ENCODE results near the gene CSF2. TPM values are rescaled to one million over a fixed set of nuclear protein-coding genes. Genes with fewer than 3 reads are reported as not detected.

CSF2 gene
- total RNA-seq, 3 donors from 2014 or later (not counting 1 experiment from before 2014, with no cell fraction given) = 0.65 to 1.2 (median 0.82) TPM

GRCh38 chr5:132076983-132077382 is 3.4 kb downstream of the CSF2 start:
- DNase-seq (no peak), ATAC-seq (no peak)
- Mint-ChIP-seq H3K4me3 (no peak overlapping the region), H3K4me1 (peaks cover 20 to 40% of the 10 kb centered on the region in 2 donors), H3K27ac (peak overlapping the region; percentile 48 to 63), H3K9me3 (no peaks in the 10 kb centered on the region), H3K36me3 (no peaks in the 10 kb centered on the region), H3K27me3 (ENCODE audit: low read depth in 2 of 2) (no peaks in the 10 kb centered on the region)
- Histone ChIP-seq H3K27ac (ENCODE audit: low read length) (no peak overlapping the region), H3K27me3 (ENCODE audit: control insufficient read depth, insufficient read depth, low read length) (no peaks in the 10 kb centered on the region), H3K4me3 (ENCODE audit: low read length) (no peak overlapping the region), H3K36me3 (ENCODE audit: control insufficient read depth, insufficient read depth, low read length) (no peaks in the 10 kb centered on the region), H3K4me1 (ENCODE audit: control insufficient read depth, insufficient read depth, low read length) (peaks cover 49% of the 10 kb centered on the region), H3K9me3 (ENCODE audit: control insufficient read depth, insufficient read depth, low read length) (no peaks in the 10 kb centered on the region)
- 95% methylated on average over 8 of the region's 8 CpGs for WGBS (ENCODE audit: insufficient coverage)
- TF ChIP-seq CTCF (IDR thresholded peaks at IDR 0.05) = no peak
- intact Hi-C loops (cut with micrococcal nuclease) = no loop called here

GRCh38 chr5:132079081-132079480 is 5.5 kb downstream of the CSF2 start:
- no peak overlapping the region for H3K27ac Mint-ChIP-seq
- ATAC-seq = no peak

GRCh38 chr5:132079619-132080018 is 6.0 kb downstream of the CSF2 start:
- no peaks in the 10 kb centered on the region for H3K27me3 Mint-ChIP-seq (ENCODE audit: low read depth in 2 of 2)
- peaks cover 31% of the 10 kb centered on the region for H3K4me1 ChIP-seq (ENCODE audit: control insufficient read depth, insufficient read depth, low read length)
- H3K27me3 ChIP-seq (ENCODE audit: control insufficient read depth, insufficient read depth, low read length) = no peaks in the 10 kb centered on the region
- WGBS (ENCODE audit: insufficient coverage) = 73% methylated on average over 3 of the region's 3 CpGs
- no peaks in the 10 kb centered on the region for H3K9me3 Mint-ChIP-seq
- H3K27ac Mint-ChIP-seq = no peak overlapping the region
- intact Hi-C loops (cut with micrococcal nuclease) = no loop called here
- H3K4me3 Mint-ChIP-seq = no peak overlapping the region
- H3K27ac ChIP-seq (ENCODE audit: low read length) = no peak overlapping the region
- no peak overlapping the region for H3K4me3 ChIP-seq (ENCODE audit: low read length)
- peaks cover 12 to 18% of the 10 kb centered on the region in 2 donors for H3K4me1 Mint-ChIP-seq
- no peak for ATAC-seq
- H3K36me3 Mint-ChIP-seq = no peaks in the 10 kb centered on the region
- no peaks in the 10 kb centered on the region for H3K36me3 ChIP-seq (ENCODE audit: control insufficient read depth, insufficient read depth, low read length)
- no peak for DNase-seq
- TF ChIP-seq CTCF (IDR thresholded peaks at IDR 0.05) = no peak
- H3K9me3 ChIP-seq (ENCODE audit: control insufficient read depth, insufficient read depth, low read length) = no peaks in the 10 kb centered on the region

More at GRCh38 chr5:132079081-132079480, 5.5 kb downstream of the CSF2 start:
- H3K36me3 Mint-ChIP-seq = no peaks in the 10 kb centered on the region
- TF ChIP-seq CTCF (IDR thresholded peaks at IDR 0.05) = no peak
- peaks cover 37% of the 10 kb centered on the region for H3K4me1 ChIP-seq (ENCODE audit: control insufficient read depth, insufficient read depth, low read length)
- H3K27ac ChIP-seq (ENCODE audit: low read length) = no peak overlapping the region
- H3K4me3 ChIP-seq (ENCODE audit: low read length) = no peak overlapping the region
- intact Hi-C loops (cut with micrococcal nuclease) = no loop called here
- H3K27me3 ChIP-seq (ENCODE audit: control insufficient read depth, insufficient read depth, low read length) = no peaks in the 10 kb centered on the region
- H3K27me3 Mint-ChIP-seq (ENCODE audit: low read depth in 2 of 2) = no peaks in the 10 kb centered on the region
- H3K9me3 Mint-ChIP-seq = no peaks in the 10 kb centered on the region
- H3K36me3 ChIP-seq (ENCODE audit: control insufficient read depth, insufficient read depth, low read length) = no peaks in the 10 kb centered on the region
- no peak for DNase-seq
- H3K4me1 Mint-ChIP-seq = peaks cover 14 to 19% of the 10 kb centered on the region in 2 donors
- no peaks in the 10 kb centered on the region for H3K9me3 ChIP-seq (ENCODE audit: control insufficient read depth, insufficient read depth, low read length)
- WGBS (ENCODE audit: insufficient coverage) = 87% methylated on average over 4 of the region's 4 CpGs
- H3K4me3 Mint-ChIP-seq = no peak overlapping the region

- no peak for TF ChIP-seq CTCF (IDR thresholded peaks at IDR 0.05)
- Mint-ChIP-seq H3K27ac (no peak overlapping the region), H3K4me3 (no peak overlapping the region), H3K36me3 (no peaks in the 10 kb centered on the region), H3K4me1 (peaks cover 18 to 19% of the 10 kb centered on the region in 2 donors), H3K9me3 (no peaks in the 10 kb centered on the region), H3K27me3 (ENCODE audit: low read depth in 2 of 2) (no peaks in the 10 kb centered on the region)
- Histone ChIP-seq H3K4me1 (ENCODE audit: control insufficient read depth, insufficient read depth, low read length) (peaks cover 22% of the 10 kb centered on the region), H3K4me3 (ENCODE audit: low read length) (no peak overlapping the region), H3K9me3 (ENCODE audit: control insufficient read depth, insufficient read depth, low read length) (no peaks in the 10 kb centered on the region), H3K27ac (ENCODE audit: low read length) (no peak overlapping the region), H3K27me3 (ENCODE audit: control insufficient read depth, insufficient read depth, low read length) (no peaks in the 10 kb centered on the region), H3K36me3 (ENCODE audit: control insufficient read depth, insufficient read depth, low read length) (no peaks in the 10 kb centered on the region)
- DNase-seq (no peak), ATAC-seq (no peak)
- 89% methylated on average over 2 of the region's 3 CpGs for WGBS (ENCODE audit: insufficient coverage)
- intact Hi-C loops (cut with micrococcal nuclease) = no loop called here
These were observed 7.0 kb downstream of the CSF2 start for GRCh38 chr5:132080595-132080994.

Data from natural killer cell (primary cell).